Neural cell (in vitro differentiated cells): ENCODE results near the gene HDAC4.

Experiments
- EP300 ChIP-seq: fragments of 450-650 bp; conservative IDR thresholded peaks from 2 replicates; pipeline ENCODE4 v1.6.1; 2014; ENCODE audit warnings: antibody characterized with exemption, mild to moderate bottlenecking, moderate library complexity; ENCODE audit not compliant: poor library complexity, severe bottlenecking
- EZH2 ChIP-seq: fragments of 200-600, 300-800 bp; shearing (Covaris generic), sonication (generic); IDR thresholded peaks from 2 replicates; pipeline ENCODE4 v1.6.1; 2014; ENCODE audit warnings: antibody characterized with exemption, low read length, borderline replicate concordance, mild to moderate bottlenecking; ENCODE audit not compliant: insufficient read depth, poor library complexity, severe bottlenecking
- TF ChIP-seq, protein P1 (sequence below): fragments of 450-650 bp; IDR thresholded peaks from 2 replicates; pipeline ENCODE4 v1.5.1; 2014; ENCODE audit warnings: antibody characterized with exemption, mild to moderate bottlenecking, moderate library complexity; ENCODE audit not compliant: poor library complexity, severe bottlenecking

DNA sequence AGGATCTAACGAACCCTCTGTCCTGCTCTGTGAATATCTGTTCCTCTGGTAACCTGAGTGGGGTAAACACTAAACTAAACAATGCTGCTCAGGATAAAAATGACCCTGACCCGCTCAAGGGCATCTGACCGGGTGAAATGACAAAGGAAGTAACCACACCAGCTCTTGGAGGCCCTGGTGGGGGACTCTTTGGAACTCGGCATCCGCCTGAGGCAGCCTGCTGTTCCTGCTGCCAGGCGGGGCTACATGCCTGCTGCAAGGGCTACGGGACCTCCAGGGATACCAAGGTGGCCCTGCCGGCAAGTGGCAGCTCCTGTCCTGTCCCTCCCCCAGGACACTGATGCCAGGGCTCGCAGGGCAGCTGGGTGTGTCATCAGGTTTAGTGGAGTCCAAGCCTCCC, 273.3 kb downstream of the HDAC4 start:
- TF ChIP-seq, protein P1, sequence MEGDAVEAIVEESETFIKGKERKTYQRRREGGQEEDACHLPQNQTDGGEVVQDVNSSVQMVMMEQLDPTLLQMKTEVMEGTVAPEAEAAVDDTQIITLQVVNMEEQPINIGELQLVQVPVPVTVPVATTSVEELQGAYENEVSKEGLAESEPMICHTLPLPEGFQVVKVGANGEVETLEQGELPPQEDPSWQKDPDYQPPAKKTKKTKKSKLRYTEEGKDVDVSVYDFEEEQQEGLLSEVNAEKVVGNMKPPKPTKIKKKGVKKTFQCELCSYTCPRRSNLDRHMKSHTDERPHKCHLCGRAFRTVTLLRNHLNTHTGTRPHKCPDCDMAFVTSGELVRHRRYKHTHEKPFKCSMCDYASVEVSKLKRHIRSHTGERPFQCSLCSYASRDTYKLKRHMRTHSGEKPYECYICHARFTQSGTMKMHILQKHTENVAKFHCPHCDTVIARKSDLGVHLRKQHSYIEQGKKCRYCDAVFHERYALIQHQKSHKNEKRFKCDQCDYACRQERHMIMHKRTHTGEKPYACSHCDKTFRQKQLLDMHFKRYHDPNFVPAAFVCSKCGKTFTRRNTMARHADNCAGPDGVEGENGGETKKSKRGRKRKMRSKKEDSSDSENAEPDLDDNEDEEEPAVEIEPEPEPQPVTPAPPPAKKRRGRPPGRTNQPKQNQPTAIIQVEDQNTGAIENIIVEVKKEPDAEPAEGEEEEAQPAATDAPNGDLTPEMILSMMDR: no peak
- TF ChIP-seq EZH2 (no peak), EP300 (no peak)
